Measurements from ENCODE around the gene CAPN15.

Gene CAPN15

DNA sequence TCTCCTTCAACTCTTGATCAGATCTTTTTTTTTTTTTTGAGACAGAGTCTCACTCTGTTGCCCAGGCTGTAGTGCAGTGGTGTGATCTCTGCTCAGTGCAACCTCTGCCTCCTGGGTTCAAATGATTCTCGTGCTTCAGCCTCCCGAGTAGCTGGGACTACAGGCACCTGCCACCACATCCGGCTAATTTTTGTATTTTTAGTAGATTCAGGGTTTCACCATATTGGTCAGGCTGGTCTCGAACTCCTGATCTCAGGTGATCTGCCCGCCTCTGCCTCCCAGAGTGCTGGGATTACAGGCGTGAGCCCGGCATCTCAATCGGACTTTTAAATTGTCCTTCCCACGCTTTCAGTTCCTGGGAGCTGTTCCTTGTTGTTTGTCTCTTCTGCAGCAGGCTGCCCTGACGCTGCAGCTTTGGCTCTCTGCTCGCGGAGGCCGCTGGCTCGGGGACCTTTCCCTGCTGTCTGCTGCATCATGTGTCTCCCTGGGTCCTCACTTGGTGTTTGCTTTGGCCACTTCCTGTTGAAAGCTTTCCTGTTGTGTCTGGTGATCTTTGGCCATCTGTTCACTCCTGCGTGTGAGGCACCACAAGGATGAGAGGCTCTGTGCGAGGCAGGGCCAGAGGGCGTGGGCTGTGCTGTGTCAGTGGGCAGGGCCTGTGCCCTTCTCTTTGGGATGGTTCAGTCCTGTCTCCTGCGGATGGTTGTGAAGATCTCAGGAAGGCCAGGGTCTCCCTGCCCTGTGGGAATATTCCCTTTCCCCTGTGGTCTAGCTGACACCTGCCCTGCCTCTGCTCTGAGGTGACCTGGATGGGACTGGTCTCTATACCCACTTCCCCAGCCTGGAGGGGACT lies 18.4 kb upstream of the CAPN15 start:
- H3K4me3 ChIP-seq (ENCODE audit: low read length) = no peak overlapping the region
- no peaks in the 10 kb centered on the region for H3K27me3 ChIP-seq (ENCODE audit: insufficient read depth, low read length)
- H3K4me1 ChIP-seq (ENCODE audit: insufficient read depth, low read length) = no peaks in the 10 kb centered on the region
- no peaks in the 10 kb centered on the region for H3K9me3 ChIP-seq (ENCODE audit: insufficient read depth, low read depth, low read length)
- no peaks in the 10 kb centered on the region for H3K36me3 ChIP-seq (ENCODE audit: insufficient read depth, low read depth, low read length)
- H3K9ac ChIP-seq (ENCODE audit: low read depth, low read length) = no peak overlapping the region
- H3K27ac ChIP-seq (ENCODE audit: low read length) = no peak overlapping the region

DNA sequence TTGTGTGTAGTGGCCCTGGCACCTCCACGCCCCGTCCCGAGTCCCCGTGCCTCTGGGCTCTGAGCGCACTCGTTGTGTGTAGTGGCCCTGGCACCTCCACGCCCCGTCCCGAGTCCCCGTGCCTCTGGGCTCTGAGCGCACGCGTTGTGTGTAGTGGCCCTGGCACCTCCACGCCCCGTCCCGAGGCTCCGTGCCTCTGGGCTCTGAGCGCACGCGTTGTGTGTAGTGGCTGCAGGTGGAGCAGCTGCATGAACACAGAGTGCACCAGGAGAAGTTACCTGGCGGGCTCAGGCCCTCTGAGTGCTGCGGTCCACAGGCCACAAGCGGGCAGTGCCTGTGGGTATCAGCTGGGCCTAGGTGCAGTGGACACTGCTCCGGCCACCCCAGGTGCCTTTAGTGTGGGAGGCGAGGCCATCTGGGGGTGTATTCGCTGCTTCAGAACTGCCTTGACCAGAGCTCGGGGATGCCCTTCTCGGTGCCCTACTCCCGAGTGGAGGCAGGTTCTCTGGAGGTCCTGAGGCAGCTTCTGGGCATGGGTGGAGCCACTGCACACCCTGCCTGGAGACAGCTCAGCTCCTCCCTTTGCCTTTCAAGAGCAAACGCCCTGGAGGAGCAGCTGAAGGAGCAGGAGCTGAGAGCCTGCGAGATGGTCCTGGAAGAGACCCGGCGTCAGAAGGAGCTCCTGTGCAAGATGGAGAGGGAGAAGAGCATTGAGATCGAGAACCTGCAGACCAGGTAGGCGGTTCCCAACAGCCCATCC lies 17.3 kb upstream of the CAPN15 start:
- peaks cover 8% of the 10 kb centered on the region; the same call in 1 of the 2 replicates for H3K36me3 ChIP-seq (ENCODE audit: insufficient read depth, low read depth, low read length)
- no peak overlapping the region for H3K4me3 ChIP-seq (ENCODE audit: low read length)
- H3K27me3 ChIP-seq (ENCODE audit: insufficient read depth, low read length) = no peaks in the 10 kb centered on the region
- H3K9me3 ChIP-seq (ENCODE audit: insufficient read depth, low read depth, low read length) = no peaks in the 10 kb centered on the region
- H3K4me1 ChIP-seq (ENCODE audit: insufficient read depth, low read length) = no peaks in the 10 kb centered on the region
- H3K9ac ChIP-seq (ENCODE audit: low read depth, low read length) = no peak overlapping the region
- no peak overlapping the region for H3K27ac ChIP-seq (ENCODE audit: low read length)

DNA sequence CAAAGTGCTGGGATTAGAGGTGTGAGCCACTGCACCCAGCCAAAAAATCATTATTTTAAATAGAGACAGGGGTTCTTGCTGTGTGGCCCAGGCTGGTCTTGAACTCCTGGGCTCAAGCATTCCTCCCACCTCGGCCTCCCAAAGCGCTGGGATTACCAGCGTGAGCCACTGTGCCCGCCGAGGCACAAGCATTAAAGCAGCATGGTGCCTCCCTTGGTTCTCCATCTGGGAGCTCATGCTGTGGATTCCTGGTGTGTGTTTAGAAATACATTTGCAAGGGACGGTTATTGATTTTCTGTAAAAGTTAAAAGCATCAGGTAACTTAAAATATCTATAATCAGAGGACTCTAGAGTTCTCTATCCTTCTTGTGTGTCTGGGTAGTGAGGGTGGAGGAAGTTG lies 14.7 kb upstream of the CAPN15 start:
- Histone ChIP-seq H3K36me3 (ENCODE audit: insufficient read depth, low read depth, low read length) (peaks cover 12% of the 10 kb centered on the region; the same call in 1 of the 2 replicates), H3K4me3 (ENCODE audit: low read length) (no peak overlapping the region), H3K9me3 (ENCODE audit: insufficient read depth, low read depth, low read length) (no peaks in the 10 kb centered on the region), H3K9ac (ENCODE audit: low read depth, low read length) (no peak overlapping the region), H3K27me3 (ENCODE audit: insufficient read depth, low read length) (no peaks in the 10 kb centered on the region), H3K4me1 (ENCODE audit: insufficient read depth, low read length) (no peaks in the 10 kb centered on the region), H3K27ac (ENCODE audit: low read length) (no peak overlapping the region)

DNA sequence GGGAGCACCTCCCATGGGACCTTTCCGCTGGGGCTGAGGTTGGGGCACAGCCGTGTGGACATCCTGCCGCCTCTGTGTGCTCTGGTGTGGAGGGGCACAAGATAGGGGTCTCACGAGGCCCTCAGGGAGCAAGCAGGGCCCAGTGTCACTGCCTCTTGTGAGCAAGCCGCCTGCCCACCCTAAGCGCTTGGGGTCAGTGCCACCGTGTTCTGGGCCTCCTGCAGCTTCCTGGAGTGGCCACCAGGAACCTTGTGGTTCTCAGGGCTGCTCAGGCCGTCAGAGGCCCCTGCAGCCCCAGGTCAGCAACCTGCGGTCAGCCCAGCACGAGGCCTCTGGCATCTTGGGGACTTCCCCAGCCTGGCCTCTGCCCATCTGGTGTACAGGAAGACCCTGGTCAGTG lies 13.6 kb upstream of the CAPN15 start:
- H3K27ac ChIP-seq (ENCODE audit: low read length) = no peak overlapping the region
- H3K4me3 ChIP-seq (ENCODE audit: low read length) = no peak overlapping the region
- H3K36me3 ChIP-seq (ENCODE audit: insufficient read depth, low read depth, low read length) = peaks cover 12% of the 10 kb centered on the region; the same call in 1 of the 2 replicates
- no peaks in the 10 kb centered on the region for H3K4me1 ChIP-seq (ENCODE audit: insufficient read depth, low read length)
- H3K9me3 ChIP-seq (ENCODE audit: insufficient read depth, low read depth, low read length) = no peaks in the 10 kb centered on the region
- no peaks in the 10 kb centered on the region for H3K27me3 ChIP-seq (ENCODE audit: insufficient read depth, low read length)
- H3K9ac ChIP-seq (ENCODE audit: low read depth, low read length) = no peak overlapping the region

DNA sequence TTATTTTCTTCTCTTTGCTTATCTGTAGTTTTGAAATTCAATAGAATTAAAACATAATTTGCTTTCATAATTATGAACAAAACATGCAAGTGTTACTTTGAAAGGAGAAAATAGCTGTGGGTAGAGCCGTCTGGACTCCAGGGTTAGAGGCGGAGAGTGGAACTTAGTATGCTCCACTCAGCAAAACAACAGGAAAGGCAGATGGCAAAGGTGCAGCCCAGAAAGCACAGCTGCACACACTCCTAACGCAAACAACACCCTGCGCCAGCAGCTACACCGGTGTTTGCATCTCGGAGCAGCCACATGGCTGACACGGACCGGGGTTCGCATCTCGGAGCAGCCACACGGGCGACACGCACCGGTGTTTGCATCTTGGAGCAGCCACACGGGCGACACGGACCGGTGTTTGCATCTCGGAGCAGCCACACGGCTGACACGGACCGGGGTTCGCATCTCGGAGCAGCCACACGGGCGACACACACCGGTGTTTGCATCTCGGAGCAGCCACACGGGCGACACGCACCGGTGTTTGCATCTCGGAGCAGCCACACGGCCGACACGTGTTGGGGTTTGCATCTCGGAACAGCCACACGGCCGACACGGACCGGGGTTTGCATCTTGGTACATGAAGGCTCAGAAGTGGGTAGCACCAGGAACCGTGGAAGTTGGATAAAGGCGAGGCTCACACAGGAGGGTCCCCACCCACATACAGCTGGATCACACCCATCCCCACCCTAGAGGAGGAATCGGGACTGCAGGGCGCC lies 12.2 kb upstream of the CAPN15 start:
- H3K36me3 ChIP-seq (ENCODE audit: insufficient read depth, low read depth, low read length) = peaks cover 14% of the 10 kb centered on the region; the same call in 1 of the 2 replicates
- H3K4me3 ChIP-seq (ENCODE audit: low read length) = no peak overlapping the region

DNA sequence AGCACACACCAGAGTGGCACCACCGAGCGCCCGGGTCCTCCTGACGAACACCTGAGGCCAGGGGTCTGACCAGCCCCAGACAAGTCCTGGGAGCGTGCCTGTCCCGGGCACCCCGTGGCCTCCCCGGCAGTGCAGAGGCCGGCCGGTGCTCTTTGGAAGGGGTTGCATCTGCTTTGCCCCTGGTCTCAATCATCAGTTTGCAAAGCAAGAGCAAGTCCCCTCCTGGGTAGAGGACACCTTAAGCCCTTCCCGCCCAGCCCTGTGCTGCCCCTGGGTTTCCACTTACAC lies 11.6 kb upstream of the CAPN15 start:
- Histone ChIP-seq H3K4me3 (ENCODE audit: low read length) (no peak overlapping the region), H3K27ac (ENCODE audit: low read length) (no peak overlapping the region), H3K4me1 (ENCODE audit: insufficient read depth, low read length) (no peaks in the 10 kb centered on the region), H3K9me3 (ENCODE audit: insufficient read depth, low read depth, low read length) (no peaks in the 10 kb centered on the region), H3K9ac (ENCODE audit: low read depth, low read length) (no peak overlapping the region), H3K36me3 (ENCODE audit: insufficient read depth, low read depth, low read length) (peaks cover 19% of the 10 kb centered on the region), H3K27me3 (ENCODE audit: insufficient read depth, low read length) (no peaks in the 10 kb centered on the region)

More for the DNA sequence above, 12.2 kb upstream of the CAPN15 start:
- Histone ChIP-seq H3K27ac (ENCODE audit: low read length) (no peak overlapping the region), H3K9ac (ENCODE audit: low read depth, low read length) (no peak overlapping the region), H3K9me3 (ENCODE audit: insufficient read depth, low read depth, low read length) (no peaks in the 10 kb centered on the region), H3K4me1 (ENCODE audit: insufficient read depth, low read length) (no peaks in the 10 kb centered on the region), H3K27me3 (ENCODE audit: insufficient read depth, low read length) (no peaks in the 10 kb centered on the region)

DNA sequence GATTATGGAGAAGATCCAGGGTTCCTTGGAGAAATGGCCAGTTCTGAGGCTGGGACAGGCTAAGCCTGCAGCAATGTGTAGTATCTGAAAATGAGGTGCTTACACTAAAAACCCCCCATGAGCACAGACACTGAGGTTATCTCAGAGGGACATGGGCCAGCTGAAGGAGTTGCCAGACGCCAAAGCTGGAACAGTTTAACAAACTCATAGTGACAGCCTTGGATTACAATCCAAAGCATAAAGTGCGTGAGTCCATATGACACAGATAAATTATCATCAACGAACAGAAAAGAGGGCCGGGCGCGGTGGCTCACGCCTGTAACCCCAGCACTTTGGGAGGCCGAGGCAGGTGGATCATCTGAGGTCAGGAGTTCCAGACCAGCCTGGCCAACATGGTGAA lies 11.2 kb upstream of the CAPN15 start:
- no peak overlapping the region for H3K4me3 ChIP-seq (ENCODE audit: low read length)
- peaks cover 19% of the 10 kb centered on the region for H3K36me3 ChIP-seq (ENCODE audit: insufficient read depth, low read depth, low read length)
- no peak overlapping the region for H3K27ac ChIP-seq (ENCODE audit: low read length)
- no peaks in the 10 kb centered on the region for H3K4me1 ChIP-seq (ENCODE audit: insufficient read depth, low read length)
- H3K9me3 ChIP-seq (ENCODE audit: insufficient read depth, low read depth, low read length) = no peaks in the 10 kb centered on the region
- no peaks in the 10 kb centered on the region for H3K27me3 ChIP-seq (ENCODE audit: insufficient read depth, low read length)
- no peak overlapping the region for H3K9ac ChIP-seq (ENCODE audit: low read depth, low read length)

DNA sequence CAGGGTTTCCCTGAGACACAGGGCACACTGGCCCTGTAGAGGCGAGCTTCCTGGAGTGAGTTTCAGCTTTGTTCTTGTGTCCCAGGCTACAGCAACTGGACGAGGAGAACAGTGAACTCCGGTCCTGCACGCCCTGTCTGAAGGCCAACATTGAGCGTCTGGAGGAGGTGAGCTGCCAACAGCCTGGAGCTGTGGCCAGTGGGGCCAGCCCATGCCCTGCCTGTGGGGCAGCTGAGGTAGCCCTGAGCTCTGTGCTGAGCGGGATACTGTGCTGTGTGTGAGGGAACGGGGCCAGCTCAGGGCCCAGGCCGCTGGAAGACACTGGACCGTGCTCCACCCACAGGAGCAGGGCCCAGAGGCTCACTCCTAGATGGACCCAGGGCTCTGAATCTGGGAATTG lies 8.7 kb upstream of the CAPN15 start:
- H3K27me3 ChIP-seq (ENCODE audit: insufficient read depth, low read length) = no peaks in the 10 kb centered on the region
- H3K27ac ChIP-seq (ENCODE audit: low read length) = no peak overlapping the region
- no peaks in the 10 kb centered on the region for H3K9me3 ChIP-seq (ENCODE audit: insufficient read depth, low read depth, low read length)
- peaks cover 19% of the 10 kb centered on the region for H3K36me3 ChIP-seq (ENCODE audit: insufficient read depth, low read depth, low read length)
- no peaks in the 10 kb centered on the region for H3K4me1 ChIP-seq (ENCODE audit: insufficient read depth, low read length)
- H3K4me3 ChIP-seq (ENCODE audit: low read length) = no peak overlapping the region
- no peak overlapping the region for H3K9ac ChIP-seq (ENCODE audit: low read depth, low read length)

DNA sequence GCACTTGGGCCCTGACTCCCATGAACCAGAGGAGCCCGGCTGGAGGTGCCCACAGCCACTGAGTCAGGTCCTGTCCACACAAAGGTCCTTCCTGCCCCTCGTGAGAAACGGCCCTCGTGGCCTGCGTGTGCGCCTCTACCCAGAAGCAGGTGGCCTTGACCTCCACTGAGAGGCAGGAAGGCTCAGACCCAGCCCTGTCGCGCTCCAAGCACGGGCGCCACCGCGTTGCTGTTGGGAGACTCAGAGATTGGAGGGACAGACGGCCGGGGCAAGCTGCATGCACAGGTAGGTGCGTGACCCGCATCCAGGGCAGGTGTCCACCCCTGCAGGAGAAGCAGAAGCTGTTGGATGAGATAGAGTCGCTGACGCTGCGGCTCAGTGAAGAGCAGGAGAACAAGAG lies 8.1 kb upstream of the CAPN15 start:
- Histone ChIP-seq H3K4me3 (ENCODE audit: low read length) (no peak overlapping the region), H3K4me1 (ENCODE audit: insufficient read depth, low read length) (no peaks in the 10 kb centered on the region), H3K27ac (ENCODE audit: low read length) (no peak overlapping the region), H3K27me3 (ENCODE audit: insufficient read depth, low read length) (no peaks in the 10 kb centered on the region), H3K9me3 (ENCODE audit: insufficient read depth, low read depth, low read length) (no peaks in the 10 kb centered on the region), H3K36me3 (ENCODE audit: insufficient read depth, low read depth, low read length) (peaks cover 19% of the 10 kb centered on the region), H3K9ac (ENCODE audit: low read depth, low read length) (no peak overlapping the region)

DNA sequence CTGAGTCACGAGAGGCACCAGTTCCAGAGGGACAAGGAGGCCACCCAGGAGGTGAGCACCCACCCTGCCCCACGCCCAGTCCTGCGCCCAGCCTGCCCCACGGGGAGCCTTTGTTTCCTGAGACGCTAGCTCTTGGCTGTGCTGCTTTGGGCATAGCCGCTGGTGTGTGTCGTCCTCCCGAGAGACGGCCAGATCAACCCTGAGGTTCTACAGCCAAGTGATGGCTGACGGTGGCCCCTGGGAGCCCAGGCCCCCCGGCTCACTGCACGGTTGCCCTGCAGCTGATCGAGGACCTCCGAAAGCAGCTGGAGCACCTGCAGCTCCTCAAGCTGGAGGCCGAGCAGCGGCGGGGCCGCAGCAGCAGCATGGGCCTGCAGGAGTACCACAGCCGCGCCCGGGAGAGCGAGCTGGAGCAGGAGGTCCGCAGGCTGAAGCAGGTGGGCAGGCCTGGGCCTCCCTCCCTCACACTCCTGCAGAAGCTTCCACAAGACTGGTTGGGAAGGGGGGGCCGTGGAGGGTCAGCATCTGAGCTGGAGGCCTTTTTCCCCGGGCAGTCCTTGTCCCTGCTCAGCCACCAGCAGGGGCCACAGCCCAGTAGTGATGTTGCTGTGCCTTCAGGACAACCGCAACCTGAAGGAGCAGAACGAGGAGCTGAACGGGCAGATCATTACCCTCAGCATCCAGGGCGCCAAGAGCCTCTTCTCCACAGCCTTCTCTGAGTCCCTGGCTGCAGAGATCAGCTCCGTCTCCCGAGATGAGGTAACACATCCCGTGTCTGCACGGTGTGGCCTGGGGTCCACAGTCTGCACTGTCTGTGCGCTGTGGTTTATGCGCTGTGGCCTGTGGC lies 7.4 kb upstream of the CAPN15 start:
- no peak overlapping the region for H3K4me3 ChIP-seq (ENCODE audit: low read length)
- H3K36me3 ChIP-seq (ENCODE audit: insufficient read depth, low read depth, low read length) = peaks cover 13% of the 10 kb centered on the region
- no peak overlapping the region for H3K9ac ChIP-seq (ENCODE audit: low read depth, low read length)
- H3K4me1 ChIP-seq (ENCODE audit: insufficient read depth, low read length) = no peaks in the 10 kb centered on the region
- no peaks in the 10 kb centered on the region for H3K27me3 ChIP-seq (ENCODE audit: insufficient read depth, low read length)
- no peaks in the 10 kb centered on the region for H3K9me3 ChIP-seq (ENCODE audit: insufficient read depth, low read depth, low read length)
- H3K27ac ChIP-seq (ENCODE audit: low read length) = no peak overlapping the region

DNA sequence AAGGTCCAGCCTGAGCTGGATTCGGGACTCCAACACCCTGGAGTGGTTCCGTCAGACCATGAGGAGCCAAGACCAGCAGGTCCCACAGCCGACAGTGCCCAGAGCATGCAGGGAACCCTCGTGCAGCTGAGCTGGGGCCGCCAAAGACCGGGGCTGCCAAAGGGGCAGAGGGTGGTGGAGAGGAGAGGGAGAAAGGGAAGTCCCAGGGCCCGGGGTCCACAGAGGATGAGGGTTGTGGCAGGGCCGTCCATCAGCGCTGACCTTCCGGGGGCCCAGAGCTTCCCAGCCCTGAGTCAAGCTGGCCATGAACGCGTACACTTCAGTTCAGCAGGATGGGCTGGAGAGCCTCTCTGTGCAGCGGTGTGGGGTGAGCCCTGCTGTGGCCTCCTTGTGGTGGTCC lies 6.7 kb upstream of the CAPN15 start:
- Histone ChIP-seq H3K27ac (ENCODE audit: low read length) (no peak overlapping the region), H3K9me3 (ENCODE audit: insufficient read depth, low read depth, low read length) (no peaks in the 10 kb centered on the region), H3K36me3 (ENCODE audit: insufficient read depth, low read depth, low read length) (peaks cover 6% of the 10 kb centered on the region), H3K27me3 (ENCODE audit: insufficient read depth, low read length) (no peaks in the 10 kb centered on the region), H3K4me1 (ENCODE audit: insufficient read depth, low read length) (no peaks in the 10 kb centered on the region), H3K9ac (ENCODE audit: low read depth, low read length) (no peak overlapping the region), H3K4me3 (ENCODE audit: low read length) (no peak overlapping the region)

Data from iPS-20b (cell line).